DMS153 treated with DMSO at 0.1 percent for 48 hours (cell line): ENCODE data around the gene CHMP6.

Experiments used
- DNase-seq: peaks from one replicate; lab custom pipeline; 2025; ENCODE audit not compliant: unreplicated experiment; lab: John Stamatoyannopoulos, UW

CHMP6 gene

DNA sequence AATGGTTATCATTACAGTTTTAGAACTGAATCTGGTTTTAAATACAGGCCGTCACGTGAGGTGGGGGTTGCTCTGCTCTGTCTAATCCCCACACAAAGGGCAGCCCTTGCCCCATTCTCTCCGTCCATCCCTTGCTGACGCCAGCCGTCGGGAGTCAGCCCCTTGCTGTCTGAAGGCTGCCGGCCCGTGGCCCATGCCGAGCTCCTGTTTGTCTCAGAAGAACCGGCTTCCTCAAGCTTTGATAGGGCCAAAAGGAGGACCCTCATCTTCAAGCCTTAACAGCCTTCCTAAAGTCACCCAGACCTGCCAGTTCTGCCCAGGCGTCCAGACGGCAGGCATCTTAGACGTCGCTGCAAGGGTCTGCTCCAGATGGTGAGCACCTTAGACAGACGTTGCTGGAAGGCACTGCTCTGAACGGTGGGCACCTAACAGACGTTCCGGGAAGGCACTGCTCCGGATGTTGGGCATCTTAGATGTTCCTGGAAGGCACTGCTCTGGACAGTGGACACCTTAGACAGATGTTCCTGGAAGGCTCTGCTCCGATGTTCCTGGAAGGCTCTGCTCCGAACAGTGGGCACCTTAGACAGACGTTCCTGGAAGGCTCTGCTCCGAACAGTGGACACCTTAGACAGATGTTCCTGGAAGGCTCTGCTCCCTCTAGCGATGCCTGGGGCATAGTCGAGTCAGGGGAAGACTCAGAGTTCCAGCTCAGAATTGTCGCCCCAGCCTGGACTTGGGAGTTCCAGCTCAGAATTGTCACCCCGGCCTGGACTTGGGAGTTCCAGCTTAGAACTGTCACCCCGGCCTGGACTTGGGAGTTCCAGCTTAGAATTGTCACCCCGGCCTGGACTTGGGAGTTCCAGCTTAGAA lies 35.1 kb upstream of the CHMP6 start:
- DNase-seq, result no peak

DNA sequence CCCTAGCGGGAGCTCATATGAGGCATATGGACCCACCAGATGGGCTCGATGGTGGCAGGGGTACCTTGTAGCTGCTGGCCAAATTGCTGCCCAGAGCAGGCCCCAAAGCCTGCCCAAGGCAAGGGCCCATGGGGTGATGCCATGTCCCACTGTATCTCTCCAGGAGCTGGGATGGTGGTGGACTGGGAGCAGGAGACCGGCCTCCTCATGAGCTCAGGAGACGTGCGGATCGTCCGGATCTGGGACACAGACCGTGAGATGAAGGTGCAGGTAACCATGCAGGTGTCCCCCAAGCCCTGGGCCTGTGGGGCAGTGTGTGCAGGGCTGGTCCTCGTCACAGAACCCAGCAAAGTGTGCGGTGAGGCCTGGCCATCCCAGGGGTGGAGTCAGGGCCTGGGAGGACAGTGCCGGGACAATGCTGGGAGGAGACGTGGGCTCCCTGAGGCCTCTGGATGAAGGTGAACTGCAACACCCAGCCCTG lies 34.1 kb upstream of the CHMP6 start:
- no peak for DNase-seq

DNA sequence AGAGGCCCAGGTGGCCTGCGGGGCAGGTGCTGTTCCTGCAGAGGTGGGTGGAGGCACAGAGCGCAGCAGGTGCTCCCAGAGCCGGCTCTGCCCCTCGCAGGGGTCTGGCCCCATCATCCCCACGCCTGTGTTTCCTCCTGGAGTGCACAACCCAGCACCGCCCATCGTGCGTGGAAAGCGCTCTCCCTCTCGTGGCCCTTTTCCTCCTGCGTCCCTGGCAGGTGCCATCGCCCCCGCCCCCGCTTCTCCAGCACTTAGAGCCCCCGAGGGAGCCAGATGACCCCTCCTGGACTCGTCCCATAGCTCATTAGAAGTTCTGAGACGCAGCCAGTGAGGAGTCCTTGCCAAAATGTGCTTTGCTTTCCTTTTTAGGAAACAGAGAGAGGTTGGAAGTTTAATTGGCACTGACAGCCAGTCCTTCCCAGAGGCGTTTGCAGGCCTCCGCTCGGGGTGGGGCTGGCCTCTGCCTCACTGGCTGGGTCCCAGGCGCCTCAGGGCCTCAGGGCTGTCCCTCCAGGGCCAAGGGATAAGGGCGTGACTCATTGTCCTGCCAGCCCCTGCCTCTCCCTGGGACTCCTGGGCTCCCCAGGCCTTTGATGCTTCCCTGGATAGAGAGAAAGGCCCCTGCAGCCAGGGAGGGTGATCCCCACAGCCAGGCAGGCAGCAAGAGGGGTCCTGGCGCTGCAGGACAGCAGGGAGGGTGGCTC lies 32.2 kb upstream of the CHMP6 start:
- no peak for DNase-seq

DNA sequence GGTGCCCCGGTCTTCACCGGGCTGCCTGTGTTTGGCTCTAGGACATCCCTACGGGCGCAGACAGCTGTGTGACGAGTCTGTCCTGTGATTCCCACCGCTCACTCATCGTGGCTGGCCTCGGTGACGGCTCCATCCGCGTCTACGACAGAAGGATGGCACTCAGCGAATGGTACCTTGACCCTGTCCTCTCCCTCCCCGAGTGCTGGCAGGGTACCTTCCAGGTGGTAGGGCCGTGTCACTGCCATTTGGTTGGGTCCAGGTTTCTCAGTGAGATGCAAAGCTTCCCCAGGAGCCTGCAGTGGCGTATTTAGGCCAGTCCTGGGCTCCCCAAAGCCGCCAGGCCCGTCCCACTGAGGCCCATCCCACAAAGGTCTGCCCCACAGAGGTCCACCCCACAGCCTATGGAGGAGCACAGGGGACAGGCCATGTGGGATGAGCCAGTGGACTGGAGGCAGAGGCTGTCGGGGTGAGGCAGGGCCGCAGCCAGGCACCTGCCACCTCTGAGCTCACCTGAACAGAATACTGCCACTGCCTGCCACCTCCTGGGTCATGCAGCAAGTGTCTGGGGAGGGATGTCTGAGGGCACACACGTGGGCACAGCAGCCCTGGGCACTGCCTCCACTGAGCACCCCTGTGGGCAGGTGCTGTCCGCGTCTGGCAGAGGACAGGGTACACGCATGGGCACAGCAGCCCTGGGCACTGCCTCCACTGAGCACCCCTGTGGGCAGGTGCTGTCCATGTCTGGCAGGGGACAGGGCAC lies 31.4 kb upstream of the CHMP6 start:
- DNase-seq, result no peak

- no peak for DNase-seq
Observed at GRCh38 chr17:80960797-80961452, 30.7 kb upstream of the CHMP6 start.

- no peak for DNase-seq
Observed at GRCh38 chr17:80961541-80962330, 29.9 kb upstream of the CHMP6 start.

- DNase-seq, result no peak
Observed at GRCh38 chr17:80962356-80963329, 29.0 kb upstream of the CHMP6 start.

- DNase-seq, result no peak
Observed at GRCh38 chr17:80963812-80964543, 27.7 kb upstream of the CHMP6 start.

DNA sequence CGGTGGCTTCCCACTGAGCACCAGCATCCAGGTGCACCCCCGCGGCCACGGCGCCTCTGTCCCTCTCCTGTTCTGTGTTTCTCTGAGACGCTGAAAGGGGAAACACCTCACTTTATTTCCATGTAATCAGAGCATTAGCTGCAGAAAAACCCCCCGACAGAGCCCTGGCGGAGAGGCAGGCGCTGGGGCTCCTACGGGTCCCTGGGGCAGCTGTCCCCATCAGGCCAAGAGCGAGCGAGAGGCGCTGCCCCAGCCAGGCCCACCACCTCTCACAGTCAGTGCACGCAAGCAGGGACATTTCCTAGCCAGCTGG lies 27.1 kb upstream of the CHMP6 start:
- no peak for DNase-seq

- no peak for DNase-seq
Observed at GRCh38 chr17:80964859-80965580, 26.6 kb upstream of the CHMP6 start.

DNA sequence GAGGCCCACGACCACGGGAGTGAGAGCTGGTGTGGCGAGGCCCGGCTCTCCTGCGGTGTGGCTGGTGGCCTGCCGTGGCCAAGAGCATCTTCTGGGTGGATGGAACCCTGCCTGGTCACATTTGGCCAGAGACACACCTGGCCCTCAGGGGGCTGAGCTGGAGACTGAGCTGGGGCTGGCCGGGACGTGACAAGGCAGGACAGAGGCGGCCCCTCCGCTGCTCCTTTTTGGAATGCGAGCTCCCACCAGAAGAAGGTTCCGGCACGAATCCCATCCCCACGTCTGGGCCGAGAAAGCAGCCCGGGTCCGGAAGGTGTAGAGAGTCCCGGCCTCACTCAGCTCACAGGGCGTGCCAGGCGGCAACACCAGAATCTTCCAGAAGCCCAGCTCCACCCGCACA lies 26.0 kb upstream of the CHMP6 start:
- DNase-seq, result no peak

DNA sequence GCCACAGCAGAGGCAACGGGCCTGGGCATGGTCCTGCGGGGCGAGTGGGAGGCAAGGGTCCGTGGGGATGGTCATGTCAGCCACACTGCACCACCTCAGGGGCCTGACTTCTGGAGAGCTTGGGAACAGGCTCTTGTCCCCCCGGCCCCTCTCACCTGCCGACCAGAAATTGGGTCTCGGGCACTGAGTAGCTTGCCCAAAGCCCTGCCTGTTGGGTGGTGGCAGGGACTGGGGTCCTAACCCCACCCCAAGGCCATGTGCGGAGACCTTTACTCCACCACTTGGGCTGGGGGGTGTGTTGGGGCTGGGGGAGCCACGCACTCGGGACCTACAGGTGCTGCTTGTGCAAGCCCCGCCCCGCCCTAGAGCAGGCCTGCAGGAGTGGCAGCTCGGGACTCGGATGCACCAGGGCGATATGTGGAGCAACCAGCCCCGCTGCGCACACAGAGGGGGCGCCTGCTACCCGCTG lies 24.2 kb upstream of the CHMP6 start:
- DNase-seq, result no peak

- peak; percentile 10 for DNase-seq
Observed at GRCh38 chr17:80968602-80969029, 23.0 kb upstream of the CHMP6 start.

GRCh38 chr17:80969030-80969673 lies 22.5 kb upstream of the CHMP6 start:
- no peak for DNase-seq

DNA sequence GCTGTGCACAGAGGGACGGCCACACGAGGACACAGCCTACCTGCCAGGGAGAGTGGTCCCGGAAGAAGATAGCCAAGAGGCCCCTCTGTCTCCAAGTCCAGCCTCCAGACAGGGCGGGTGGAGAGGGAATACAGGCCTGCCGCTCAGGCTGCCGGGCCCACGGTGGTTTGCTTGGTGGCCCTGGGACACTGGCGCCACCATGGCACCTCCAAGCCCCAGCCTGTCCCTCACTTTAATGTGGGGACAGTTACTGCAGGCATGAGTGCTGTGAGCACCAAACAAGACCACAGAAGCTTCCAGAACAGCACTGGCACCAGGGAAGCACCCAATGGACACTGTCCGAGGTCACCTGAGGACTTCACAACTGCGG lies 22.0 kb upstream of the CHMP6 start:
- no peak for DNase-seq

DNA sequence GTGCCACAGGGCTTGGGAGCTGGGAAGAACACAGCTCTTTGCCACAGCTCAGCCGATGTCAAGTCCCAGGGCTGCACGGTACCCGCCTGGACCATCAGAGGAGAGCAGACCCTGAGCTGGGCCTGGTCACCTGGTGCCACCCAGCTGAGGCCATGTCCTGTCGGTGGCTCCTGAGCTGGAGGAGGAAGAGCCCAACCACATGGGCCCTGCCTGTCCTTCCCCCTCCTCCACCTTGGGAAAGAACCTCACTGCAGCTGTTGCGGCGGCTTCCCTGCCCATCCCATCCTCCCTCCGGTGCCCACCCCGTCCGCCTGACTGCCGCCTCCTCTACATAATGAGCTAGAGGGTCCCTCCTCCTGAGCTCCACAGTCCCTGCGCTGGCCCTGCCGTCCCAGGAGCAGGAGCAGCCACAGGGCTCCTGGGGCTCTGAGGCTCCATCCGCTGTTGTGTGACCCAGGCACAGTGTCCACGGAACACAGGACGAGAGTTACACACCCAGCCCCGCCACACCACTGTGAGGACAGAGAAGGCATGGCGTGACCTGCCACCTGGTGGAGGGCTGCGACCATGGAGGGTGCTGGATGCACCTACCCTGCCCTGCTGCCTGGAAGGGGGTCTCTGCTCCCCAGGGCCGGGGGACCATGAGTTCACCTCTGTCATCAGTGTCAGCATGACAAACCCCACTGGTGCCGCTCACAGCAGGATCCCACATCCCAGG lies 21.4 kb upstream of the CHMP6 start:
- peak; percentile 13 for DNase-seq
